CD4-positive, CD25-positive, alpha-beta regulatory T cell (primary cell): ENCODE measurements around the gene PHACTR1. TPM values are rescaled to one million over a fixed set of nuclear protein-coding genes. Genes with fewer than 3 reads are reported as not detected.

Source experiments
- ATAC-seq, 2 donors: fragments of 150-1000 bp; cut with Tn5 transposase; one replicate each; pipeline ENCODE4 v1.10.0; 2021; ENCODE audit warnings: low read depth in 2 of 2, moderate number of reproducible peaks in 2 of 2, moderate library complexity in 1 of 2
- DNase-seq, 3 donors: peaks; one replicate each; pipeline versions ENCODE4 v3.0.0 to v3.0.0-alpha.2; 2012 to 2022; ENCODE audit warnings: mixed read lengths in 1 of 3
- H3K27ac ChIP-seq: one replicate; pipeline ENCODE4 v1.7.0; 2013; ENCODE audit warnings: mild to moderate bottlenecking, low read length; ENCODE audit not compliant: insufficient read depth, poor library complexity, severe bottlenecking
- H3K27me3 ChIP-seq: one replicate; pipeline ENCODE4 v1.7.0; 2013; ENCODE audit warnings: low read length; ENCODE audit not compliant: control insufficient read depth, insufficient read depth
- H3K36me3 ChIP-seq: one replicate; pipeline ENCODE4 v1.7.0; 2013; ENCODE audit warnings: mild to moderate bottlenecking, low read length, moderate library complexity; ENCODE audit not compliant: control insufficient read depth, insufficient read depth
- H3K4me1 ChIP-seq: 2 replicates; pipeline ENCODE4 v1.7.0; 2013; ENCODE audit warnings: mild to moderate bottlenecking, low read length; ENCODE audit not compliant: insufficient read depth, control insufficient read depth, poor library complexity, severe bottlenecking
- H3K4me3 ChIP-seq: one replicate; pipeline ENCODE4 v1.7.0; 2013; ENCODE audit warnings: low read depth, mild to moderate bottlenecking, low read length, moderate library complexity
- H3K9me3 ChIP-seq, 2 experiments: 1 replicate in 1 of 2; 2 replicates in 1 of 2; pipeline ENCODE4 v1.7.0; 2013; ENCODE audit warnings: low read length in 2 of 2, mild to moderate bottlenecking in 1 of 2, moderate library complexity in 1 of 2; ENCODE audit not compliant: control insufficient read depth in 2 of 2
- H3K27ac Mint-ChIP-seq, 3 donors: one replicate each; pipeline ENCODE4 v1.8.0; 2020 to 2022; ENCODE audit warnings: mild to moderate bottlenecking in 3 of 3, mixed read lengths in 3 of 3, moderate library complexity in 2 of 3
- H3K27me3 Mint-ChIP-seq: one replicate; pipeline ENCODE4 v1.8.0; 2022; ENCODE audit warnings: mild to moderate bottlenecking, mixed read lengths
- H3K36me3 Mint-ChIP-seq: one replicate; pipeline ENCODE4 v1.8.0; 2020; ENCODE audit warnings: mixed read lengths
- H3K4me1 Mint-ChIP-seq, 4 donors: one replicate each; pipeline ENCODE4 v1.8.0; 2020 to 2022; ENCODE audit warnings: mixed read lengths in 4 of 4, mild to moderate bottlenecking in 1 of 4
- H3K4me3 Mint-ChIP-seq, 4 donors: one replicate each; pipeline ENCODE4 v1.8.0; 2020 to 2022; ENCODE audit warnings: mild to moderate bottlenecking in 4 of 4, mixed read lengths in 4 of 4, moderate library complexity in 3 of 4
- H3K9me3 Mint-ChIP-seq, 7 donors: one replicate each; pipeline ENCODE4 v1.8.0; 2020 to 2022; ENCODE audit warnings: mixed read lengths in 7 of 7, mild to moderate bottlenecking in 3 of 7, moderate library complexity in 2 of 7
- polyA plus RNA-seq, 4 donors: library from polyadenylated mRNA; unstranded; fragments of 300-500 nt; fragmentation: Illumina TruSeq; gene quantifications; one replicate each; pipeline ENCODE4 v1.2.3, GENCODE V29; 2021
- total RNA-seq: library from RNA; stranded (reverse); gene quantifications from one replicate; pipeline ENCODE4 v1.2.3, GENCODE V29; 2022

PHACTR1 gene
- total and polyA plus RNA-seq, 5 donors from 2014 or later: 0.28 to 1.6 (median 0.38) TPM

GRCh38 chr6:13303668-13304017, 587.1 kb downstream of the PHACTR1 start:
- Histone ChIP-seq H3K4me1 (peaks cover 8% of the 10 kb centered on the region), H3K4me3 (no peak overlapping the region), H3K36me3 (peaks cover 48% of the 10 kb centered on the region), H3K9me3 (no peaks in the 10 kb centered on the region), H3K27ac (no peak overlapping the region), H3K27me3 (no peaks in the 10 kb centered on the region)
- Mint-ChIP-seq H3K36me3 (peaks cover 47% of the 10 kb centered on the region), H3K4me1 (peaks cover 9 to 24% (median 19%) of the 10 kb centered on the region in 4 donors), H3K27me3 (no peaks in the 10 kb centered on the region), H3K4me3 (peak overlapping the region in 2 of 4 donors; percentile 10 to 46), H3K27ac (peak overlapping the region; percentile 2 to 83 (median 13)), H3K9me3 (no peaks in the 10 kb centered on the region)
- DNase-seq (peak in 1 of 3 donors; percentile 34), ATAC-seq (peak in 1 of 2 donors; percentile 28)

GRCh38 chr6:13304101-13304500, 587.5 kb downstream of the PHACTR1 start:
- H3K4me1 Mint-ChIP-seq: peaks cover 9 to 24% (median 20%) of the 10 kb centered on the region in 4 donors

GRCh38 chr6:13304580-13305260, 588.2 kb downstream of the PHACTR1 start:
- Mint-ChIP-seq H3K36me3 (peaks cover 54% of the 10 kb centered on the region), H3K4me3 (no peak overlapping the region), H3K27me3 (no peaks in the 10 kb centered on the region), H3K27ac (no peak overlapping the region), H3K4me1 (peaks cover 9 to 24% (median 20%) of the 10 kb centered on the region in 4 donors), H3K9me3 (no peaks in the 10 kb centered on the region)
- ATAC-seq (no peak), DNase-seq (peak in 1 of 3 donors; percentile 14)
- H3K27ac ChIP-seq: no peak overlapping the region
- no peaks in the 10 kb centered on the region for H3K9me3 ChIP-seq
- peaks cover 8% of the 10 kb centered on the region for H3K4me1 ChIP-seq
- H3K27me3 ChIP-seq: no peaks in the 10 kb centered on the region
- peaks cover 45% of the 10 kb centered on the region for H3K36me3 ChIP-seq
- no peak overlapping the region for H3K4me3 ChIP-seq

More at GRCh38 chr6:13304101-13304500, 587.5 kb downstream of the PHACTR1 start:
- Histone ChIP-seq H3K4me3 (no peak overlapping the region), H3K36me3 (peaks cover 48% of the 10 kb centered on the region), H3K4me1 (peaks cover 8% of the 10 kb centered on the region), H3K9me3 (no peaks in the 10 kb centered on the region), H3K27ac (no peak overlapping the region), H3K27me3 (no peaks in the 10 kb centered on the region)
- ATAC-seq: no peak
- Mint-ChIP-seq H3K9me3 (no peaks in the 10 kb centered on the region), H3K27ac (no peak overlapping the region), H3K4me3 (no peak overlapping the region), H3K27me3 (no peaks in the 10 kb centered on the region), H3K36me3 (peaks cover 51% of the 10 kb centered on the region)
- peak in 1 of 3 donors; percentile 4 for DNase-seq

- Mint-ChIP-seq H3K36me3 (peaks cover 53% of the 10 kb centered on the region), H3K27ac (no peak overlapping the region), H3K27me3 (no peaks in the 10 kb centered on the region), H3K9me3 (no peaks in the 10 kb centered on the region), H3K4me3 (no peak overlapping the region), H3K4me1 (peaks cover 9 to 24% (median 20%) of the 10 kb centered on the region in 4 donors)
- Histone ChIP-seq H3K36me3 (peaks cover 45% of the 10 kb centered on the region), H3K4me3 (no peak overlapping the region), H3K4me1 (peaks cover 8% of the 10 kb centered on the region), H3K9me3 (no peaks in the 10 kb centered on the region), H3K27me3 (no peaks in the 10 kb centered on the region), H3K27ac (no peak overlapping the region)
- ATAC-seq: no peak
- DNase-seq: no peak
Measured at GRCh38 chr6:13305288-13305687, 588.7 kb downstream of the PHACTR1 start.

GRCh38 chr6:13305791-13306190, 589.2 kb downstream of the PHACTR1 start:
- no peak overlapping the region for H3K27ac ChIP-seq
- H3K4me3 Mint-ChIP-seq: no peak overlapping the region
- H3K27me3 Mint-ChIP-seq: no peaks in the 10 kb centered on the region
- H3K36me3 Mint-ChIP-seq: peaks cover 48% of the 10 kb centered on the region
- DNase-seq: no peak
- H3K27me3 ChIP-seq: no peaks in the 10 kb centered on the region
- ATAC-seq: no peak
- H3K4me1 ChIP-seq: peaks cover 8% of the 10 kb centered on the region
- H3K9me3 ChIP-seq: no peaks in the 10 kb centered on the region
- H3K4me1 Mint-ChIP-seq: peaks cover 9 to 24% (median 20%) of the 10 kb centered on the region in 4 donors
- peaks cover 43% of the 10 kb centered on the region for H3K36me3 ChIP-seq
- no peak overlapping the region for H3K27ac Mint-ChIP-seq
- H3K9me3 Mint-ChIP-seq: no peaks in the 10 kb centered on the region
- H3K4me3 ChIP-seq: no peak overlapping the region

GRCh38 chr6:13307508-13307995, 591.0 kb downstream of the PHACTR1 start:
- DNase-seq: no peak
- no peak overlapping the region for H3K4me3 ChIP-seq
- peaks cover 8 to 22% (median 19%) of the 10 kb centered on the region in 4 donors for H3K4me1 Mint-ChIP-seq
- H3K27me3 Mint-ChIP-seq: no peaks in the 10 kb centered on the region
- H3K36me3 Mint-ChIP-seq: peaks cover 51% of the 10 kb centered on the region
- H3K4me3 Mint-ChIP-seq: peak overlapping the region in 1 of 4 donors; percentile 69
- peaks cover 8% of the 10 kb centered on the region for H3K4me1 ChIP-seq
- H3K36me3 ChIP-seq: peaks cover 43% of the 10 kb centered on the region
- no peak overlapping the region for H3K27ac Mint-ChIP-seq
- ATAC-seq: no peak
- H3K9me3 ChIP-seq: no peaks in the 10 kb centered on the region
- no peak overlapping the region for H3K27ac ChIP-seq
- H3K27me3 ChIP-seq: no peaks in the 10 kb centered on the region
- H3K9me3 Mint-ChIP-seq: no peaks in the 10 kb centered on the region

GRCh38 chr6:13308332-13308731, 591.8 kb downstream of the PHACTR1 start:
- Mint-ChIP-seq H3K36me3 (peaks cover 51% of the 10 kb centered on the region), H3K27ac (peak overlapping the region in 1 of 3 donors; percentile 20), H3K4me3 (no peak overlapping the region), H3K4me1 (peaks cover under 1 to 14% (median 11%) of the 10 kb centered on the region in 4 donors), H3K27me3 (no peaks in the 10 kb centered on the region), H3K9me3 (no peaks in the 10 kb centered on the region)
- ATAC-seq (no peak), DNase-seq (no peak)
- Histone ChIP-seq H3K4me1 (peaks cover 5% of the 10 kb centered on the region), H3K36me3 (peaks cover 45% of the 10 kb centered on the region), H3K27ac (no peak overlapping the region), H3K27me3 (no peaks in the 10 kb centered on the region), H3K4me3 (no peak overlapping the region), H3K9me3 (no peaks in the 10 kb centered on the region)

- H3K4me1 Mint-ChIP-seq: peaks cover 0 to 4% (median 1%) of the 10 kb centered on the region in 4 donors
- no peaks in the 10 kb centered on the region for H3K9me3 Mint-ChIP-seq
- Histone ChIP-seq H3K27ac (no peak overlapping the region), H3K36me3 (peaks cover 46% of the 10 kb centered on the region), H3K4me3 (no peak overlapping the region), H3K27me3 (no peaks in the 10 kb centered on the region), H3K9me3 (no peaks in the 10 kb centered on the region), H3K4me1 (no peaks in the 10 kb centered on the region)
- H3K27ac Mint-ChIP-seq: no peak overlapping the region
- no peak for ATAC-seq
- H3K27me3 Mint-ChIP-seq: no peaks in the 10 kb centered on the region
- H3K4me3 Mint-ChIP-seq: no peak overlapping the region
- no peak for DNase-seq
- peaks cover 61% of the 10 kb centered on the region for H3K36me3 Mint-ChIP-seq
Measured at GRCh38 chr6:13311155-13311554, 594.6 kb downstream of the PHACTR1 start.
